GM12878 (cell line): ENCODE data around the gene TMEM132C. TPM values are rescaled to one million over a fixed set of nuclear protein-coding genes. Genes with fewer than 3 reads are reported as not detected.
"Not testable (repeated sequence)": the region's sequence is repeated elsewhere in the genome, so short reads cannot be mapped to it uniquely, and the experiment has no call there.

ENCODE experiments used
- ATAC-seq: fragments of 200-7000 bp; cut with Tn5 transposase; 3 replicates; pipeline ENCODE4 v1.9.1; 2020; ENCODE audit warnings: mild to moderate bottlenecking, moderate library complexity
- BruUV-seq: library from RNA; stranded (reverse); fragments of 400-500 nt; replicated peaks from 2 replicates; lab custom pipeline; 2021; lab: Mats Ljungman, UMichigan
- CTCF ChIA-PET: fragments of 300-600 bp; sonication (Branson Sonifier 250); formaldehyde crosslinking; extraction: SDS; loops from one replicate; lab custom pipeline; 2021; ENCODE audit warnings: inconsistent platforms; lab: Yijun Ruan, JAX
- POLR2A ChIA-PET: fragments of 350-600 bp; formaldehyde crosslinking; extraction: SDS; loops from one replicate; lab custom pipeline; 2021; ENCODE audit warnings: inconsistent platforms; lab: Charles Lee
- RAD21 ChIA-PET: fragments of 300-600 bp; sonication (Branson Sonifier 250); formaldehyde crosslinking; loops from one replicate; lab custom pipeline; 2023; ENCODE audit warnings: antibody characterized with exemption; ENCODE audit not compliant: unreplicated experiment; lab: Charles Lee
- SMC1A ChIA-PET: fragments of 300-600 bp; sonication (Branson Sonifier 250); formaldehyde crosslinking; loops from one replicate; lab custom pipeline; 2023; ENCODE audit not compliant: unreplicated experiment, uncharacterized antibody; lab: Charles Lee
- DNase-seq: peaks from one replicate; pipeline ENCODE4 v3.0.0-alpha.2; 2011; ENCODE audit warnings: low read depth, low spot score
- FAIRE-seq: peaks from 3 replicates; lab custom pipeline; 2011; peaks lifted over from hg19 to GRCh38; lab: Jason Lieb, UNC
- H2AFZ ChIP-seq: 2 replicates; pipeline ENCODE4 v1.6.0; 2011; ENCODE audit warnings: low read depth, low read length, control low read depth; ENCODE audit not compliant: control insufficient read depth
- H3K27ac ChIP-seq: 2 replicates; pipeline ENCODE4 v1.5.1; 2011; ENCODE audit warnings: control low read depth; ENCODE audit not compliant: control insufficient read depth, insufficient read depth
- H3K27me3 ChIP-seq, 2 experiments: replicated peaks in 1 of 2; 2 replicates each; pipeline versions ENCODE4 v1.6.0 to v1.6.1; 2011; ENCODE audit warnings: low read length in 1 of 2; ENCODE audit not compliant: control insufficient read depth in 2 of 2, insufficient read depth in 2 of 2
- H3K36me3 ChIP-seq, 2 experiments: 2 replicates each; pipeline ENCODE4 v1.5.1; 2011; ENCODE audit warnings: low read length in 1 of 2; ENCODE audit not compliant: control insufficient read depth in 2 of 2, insufficient read depth in 2 of 2
- H3K4me1 ChIP-seq: 2 replicates; pipeline ENCODE4 v1.6.1; 2011; ENCODE audit warnings: mild to moderate bottlenecking, low read length, moderate library complexity, mixed read lengths; ENCODE audit not compliant: control insufficient read depth, insufficient read depth
- H3K4me2 ChIP-seq: 2 replicates; pipeline ENCODE4 v1.6.0; 2011; ENCODE audit warnings: control low read depth; ENCODE audit not compliant: control insufficient read depth, insufficient read depth
- H3K4me3 ChIP-seq: fragments of 200-600 bp; sonication (generic); 2 replicates; pipeline ENCODE4 v1.5.1; 2016
- H3K79me2 ChIP-seq: 2 replicates; pipeline ENCODE4 v1.6.0; 2011; ENCODE audit warnings: low read length; ENCODE audit not compliant: control insufficient read depth, insufficient read depth
- H3K9ac ChIP-seq: 2 replicates; pipeline ENCODE4 v1.8.0; 2011; ENCODE audit warnings: low read length, control low read depth, mixed read lengths; ENCODE audit not compliant: control insufficient read depth, insufficient read depth
- H3K9me3 ChIP-seq: replicated peaks from 3 replicates; pipeline ENCODE4 v1.5.1; 2011; ENCODE audit warnings: mild to moderate bottlenecking, low read length; ENCODE audit not compliant: control insufficient read depth, insufficient read depth
- H4K20me1 ChIP-seq: 2 replicates; pipeline ENCODE4 v1.6.0; 2011; ENCODE audit not compliant: control insufficient read depth, insufficient read depth
- BACH1 ChIP-seq: fragments of 450-650 bp; IDR thresholded peaks from 2 replicates; pipeline ENCODE4 v1.6.1; 2017; ENCODE audit warnings: mild to moderate bottlenecking, borderline replicate concordance
- CREM ChIP-seq: IDR thresholded peaks from 2 replicates; pipeline ENCODE4 v1.6.1; 2014; ENCODE audit warnings: antibody characterized with exemption, low read depth
- in situ Hi-C: fragments of 300-500 bp; cut with MboI; formaldehyde crosslinking; loops from 9 replicates; pipeline ENCODE4 v1.14.3; 2018; ENCODE audit warnings: mixed read lengths
- intact Hi-C: fragments of 100-400 bp; cut with micrococcal nuclease; formaldehyde crosslinking; loops from one replicate; pipeline ENCODE4 v1.14.2; 2022; ENCODE audit not compliant: unreplicated experiment
- polyA plus RNA-seq, 11 experiments: library from polyadenylated mRNA; depleted of rRNA in 4 of 11; unstranded in 6 of 11; stranded (reverse) in 5 of 11; fragments of >200 nt; fragmentation: Nextera tagmentation in 4 of 11; fragmentation: Illumina TruSeq in 1 of 11; extraction: Ambion mirVana in 4 of 11; extraction: Trizol in 1 of 11; gene quantifications; 1 replicate in 1 of 11; 2 replicates in 10 of 11; pipeline versions ENCODE4 v1.2.1 to v1.2.3, GENCODE V29; 2011 to 2016; ENCODE audit warnings: inconsistent platforms in 2 of 11, missing spikeins in 2 of 11, low read depth in 1 of 11
- total RNA-seq, 4 experiments: library from RNA; depleted of rRNA in 3 of 4; stranded (reverse); fragments of >200 nt in 3 of 4; fragmentation: Illumina TruSeq in 1 of 4; extraction: Trizol in 1 of 4; gene quantifications; 2 replicates each; pipeline versions ENCODE4 v1.2.1 to v1.2.3, GENCODE V29; 2013 to 2021
- TF ChIP-seq, protein P1 (sequence below): IDR thresholded peaks from 2 replicates; pipeline ENCODE4 v1.6.1; 2012; ENCODE audit warnings: low read depth, low read length, improper control_type of control experiment
- TF ChIP-seq, protein P2 (sequence below): IDR thresholded peaks from 2 replicates; pipeline ENCODE4 v1.6.1; 2011; ENCODE audit warnings: borderline replicate concordance, low read depth, mild to moderate bottlenecking, moderate library complexity, low read length; ENCODE audit not compliant: insufficient read depth, poor library complexity, severe bottlenecking
- TF ChIP-seq, protein P3 (sequence below): fragments of 450-650 bp; IDR thresholded peaks from 2 replicates; pipeline ENCODE4 v1.6.1; 2017; ENCODE audit warnings: mild to moderate bottlenecking, moderate library complexity

The TMEM132C gene
- total and polyA plus RNA-seq, 10 of the 15 experiments (the other 5 are each of a cell fraction or from before 2014, with no cell fraction given): not detected

DNA sequence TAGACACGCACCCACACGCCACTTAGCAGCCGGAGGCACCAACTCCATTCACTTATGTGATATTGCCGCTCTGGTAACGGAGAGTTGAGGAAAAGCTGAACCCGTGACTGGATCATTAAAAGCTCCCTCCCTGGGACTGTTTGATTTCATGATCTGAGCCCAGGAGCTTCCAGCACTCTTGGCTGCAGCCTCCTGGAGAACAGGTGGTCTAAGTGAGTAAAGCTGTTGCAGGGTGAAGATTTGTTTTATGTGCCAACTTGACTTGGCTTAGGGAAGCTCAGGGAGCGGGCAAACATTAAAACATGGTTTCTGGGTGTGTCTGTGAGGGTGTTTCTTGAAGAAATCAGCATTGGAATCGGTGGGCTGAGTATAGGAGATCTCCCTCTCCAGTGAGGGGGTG, 16.9 kb upstream of the TMEM132C start (continued):
- TF ChIP-seq, protein P1, sequence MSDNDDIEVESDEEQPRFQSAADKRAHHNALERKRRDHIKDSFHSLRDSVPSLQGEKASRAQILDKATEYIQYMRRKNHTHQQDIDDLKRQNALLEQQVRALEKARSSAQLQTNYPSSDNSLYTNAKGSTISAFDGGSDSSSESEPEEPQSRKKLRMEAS: no peak
- TF ChIP-seq CREM (no peak), BACH1 (no peak)
- TF ChIP-seq, protein P2, sequence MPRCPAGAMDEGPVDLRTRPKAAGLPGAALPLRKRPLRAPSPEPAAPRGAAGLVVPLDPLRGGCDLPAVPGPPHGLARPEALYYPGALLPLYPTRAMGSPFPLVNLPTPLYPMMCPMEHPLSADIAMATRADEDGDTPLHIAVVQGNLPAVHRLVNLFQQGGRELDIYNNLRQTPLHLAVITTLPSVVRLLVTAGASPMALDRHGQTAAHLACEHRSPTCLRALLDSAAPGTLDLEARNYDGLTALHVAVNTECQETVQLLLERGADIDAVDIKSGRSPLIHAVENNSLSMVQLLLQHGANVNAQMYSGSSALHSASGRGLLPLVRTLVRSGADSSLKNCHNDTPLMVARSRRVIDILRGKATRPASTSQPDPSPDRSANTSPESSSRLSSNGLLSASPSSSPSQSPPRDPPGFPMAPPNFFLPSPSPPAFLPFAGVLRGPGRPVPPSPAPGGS: no peak
- TF ChIP-seq, protein P3, sequence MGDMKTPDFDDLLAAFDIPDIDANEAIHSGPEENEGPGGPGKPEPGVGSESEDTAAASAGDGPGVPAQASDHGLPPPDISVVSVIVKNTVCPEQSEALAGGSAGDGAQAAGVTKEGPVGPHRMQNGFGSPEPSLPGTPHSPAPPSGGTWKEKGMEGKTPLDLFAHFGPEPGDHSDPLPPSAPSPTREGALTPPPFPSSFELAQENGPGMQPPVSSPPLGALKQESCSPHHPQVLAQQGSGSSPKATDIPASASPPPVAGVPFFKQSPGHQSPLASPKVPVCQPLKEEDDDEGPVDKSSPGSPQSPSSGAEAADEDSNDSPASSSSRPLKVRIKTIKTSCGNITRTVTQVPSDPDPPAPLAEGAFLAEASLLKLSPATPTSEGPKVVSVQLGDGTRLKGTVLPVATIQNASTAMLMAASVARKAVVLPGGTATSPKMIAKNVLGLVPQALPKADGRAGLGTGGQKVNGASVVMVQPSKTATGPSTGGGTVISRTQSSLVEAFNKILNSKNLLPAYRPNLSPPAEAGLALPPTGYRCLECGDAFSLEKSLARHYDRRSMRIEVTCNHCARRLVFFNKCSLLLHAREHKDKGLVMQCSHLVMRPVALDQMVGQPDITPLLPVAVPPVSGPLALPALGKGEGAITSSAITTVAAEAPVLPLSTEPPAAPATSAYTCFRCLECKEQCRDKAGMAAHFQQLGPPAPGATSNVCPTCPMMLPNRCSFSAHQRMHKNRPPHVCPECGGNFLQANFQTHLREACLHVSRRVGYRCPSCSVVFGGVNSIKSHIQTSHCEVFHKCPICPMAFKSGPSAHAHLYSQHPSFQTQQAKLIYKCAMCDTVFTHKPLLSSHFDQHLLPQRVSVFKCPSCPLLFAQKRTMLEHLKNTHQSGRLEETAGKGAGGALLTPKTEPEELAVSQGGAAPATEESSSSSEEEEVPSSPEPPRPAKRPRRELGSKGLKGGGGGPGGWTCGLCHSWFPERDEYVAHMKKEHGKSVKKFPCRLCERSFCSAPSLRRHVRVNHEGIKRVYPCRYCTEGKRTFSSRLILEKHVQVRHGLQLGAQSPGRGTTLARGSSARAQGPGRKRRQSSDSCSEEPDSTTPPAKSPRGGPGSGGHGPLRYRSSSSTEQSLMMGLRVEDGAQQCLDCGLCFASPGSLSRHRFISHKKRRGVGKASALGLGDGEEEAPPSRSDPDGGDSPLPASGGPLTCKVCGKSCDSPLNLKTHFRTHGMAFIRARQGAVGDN: no peak

DNA sequence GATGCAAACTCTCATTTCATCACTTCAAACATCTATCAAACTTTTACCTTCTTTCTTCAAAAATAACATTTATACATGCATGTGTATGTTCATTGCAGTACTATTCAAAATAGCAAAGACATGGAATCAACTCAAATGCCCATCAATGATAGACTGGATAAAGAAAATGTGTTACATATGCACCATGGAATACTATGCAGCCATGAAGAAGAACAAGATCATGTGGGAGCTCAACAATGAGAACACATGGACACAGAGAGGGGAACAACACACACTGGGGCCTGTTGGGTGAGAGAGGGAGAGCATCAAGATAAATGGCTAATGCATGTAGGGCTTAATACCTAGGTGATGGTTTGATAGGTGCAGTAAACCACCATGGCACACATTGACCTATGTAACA, 13.1 kb upstream of the TMEM132C start:
- H3K79me2 ChIP-seq, POLR2A ChIA-PET, CTCF ChIA-PET, ATAC-seq, H3K27ac ChIP-seq, FAIRE-seq, H3K36me3 ChIP-seq, DNase-seq, intact Hi-C loops, H3K4me2 ChIP-seq, H3K4me3 ChIP-seq, BruUV-seq, H3K9me3 ChIP-seq, H3K4me1 ChIP-seq, H2AFZ ChIP-seq, H3K27me3 ChIP-seq, H3K9ac ChIP-seq, SMC1A ChIA-PET, RAD21 ChIA-PET, H4K20me1 ChIP-seq: not testable (repeated sequence)
- in situ Hi-C loops: loop anchor here (10.0 kb wide), 1 partner anchor 1661 kb away; no protein-coding TSS in a partner anchor
